ENCODE results near the gene DHX58. TPM values are rescaled to one million over a fixed set of nuclear protein-coding genes. Genes with fewer than 3 reads are reported as not detected.

Gene DHX58
- total RNA-seq, 2 experiments from 2014 or later: 10.3 to 19.4 TPM

DNA sequence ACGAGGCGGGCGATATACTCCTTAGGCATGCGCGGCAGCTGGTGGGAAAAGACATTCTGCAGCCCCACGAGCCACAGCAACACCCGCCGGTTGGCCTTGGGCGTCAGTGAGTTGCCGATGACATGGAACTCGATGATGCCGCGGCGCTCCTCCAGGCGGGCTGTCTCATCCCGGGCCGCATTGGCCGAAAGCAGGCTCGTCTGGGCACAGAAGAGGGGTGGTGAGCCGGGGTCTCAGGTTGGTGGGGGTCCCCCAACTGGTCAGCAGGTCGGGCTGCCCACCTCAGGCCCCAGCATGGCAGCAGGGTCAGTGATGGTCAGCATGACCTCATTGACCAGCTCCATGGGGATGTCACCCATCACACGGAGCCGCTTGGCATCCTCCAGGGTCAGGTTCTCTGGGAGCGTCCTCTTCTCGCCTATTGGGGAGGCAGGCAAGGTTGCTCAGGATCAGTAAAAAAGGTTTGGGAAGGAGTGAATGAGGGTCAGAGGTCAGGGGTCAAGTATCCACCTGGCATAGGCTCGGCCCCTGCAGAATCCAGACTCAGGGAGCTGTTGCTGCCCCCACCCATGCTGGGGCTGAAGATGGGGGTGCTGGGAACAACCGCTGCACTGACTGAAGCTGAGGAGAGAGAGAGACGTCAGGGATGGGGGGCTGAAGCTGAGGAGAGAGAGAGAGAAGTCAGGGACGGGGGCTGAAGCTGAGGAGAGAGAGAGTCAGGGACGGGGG lies 5.0 kb upstream of the DHX58 start:
- CTCF ChIA-PET (ENCODE audit: unreplicated experiment): interaction anchor here (0.6 kb wide), 1 partner anchor 19 kb away, joined by 3 read pairs; the partner anchor contains the start of gene ZNF385C
- H3K36me3 ChIP-seq (ENCODE audit: insufficient read depth, low read length): peaks cover 44% of the 10 kb centered on the region
- no peak overlapping the region for H3K4me2 ChIP-seq (ENCODE audit: low read length)
- H2AFZ ChIP-seq (ENCODE audit: low read length): no peak overlapping the region
- POLR2A ChIA-PET: interaction anchor here (1.2 to 1.5 kb wide), 2 partner anchors 76 to 151 kb away, joined by 3 read pairs; partner anchors contain the start of gene CNP
- DNase-seq (ENCODE audit: low spot score): no peak
- no peak overlapping the region for H3K27ac ChIP-seq (ENCODE audit: low read depth, low read length, poor library complexity, severe bottlenecking)
- no peaks in the 10 kb centered on the region for H3K9me3 ChIP-seq (ENCODE audit: low read length)
- BruUV-seq (replicated peaks): no TSS peak
- H3K4me3 ChIP-seq (ENCODE audit: low read depth, low read length, poor library complexity, severe bottlenecking): no peak overlapping the region
- H3K4me1 ChIP-seq (ENCODE audit: insufficient read depth, low read length, poor library complexity, severe bottlenecking): peaks cover 75% of the 10 kb centered on the region
- H4K20me1 ChIP-seq (ENCODE audit: insufficient read depth, low read length): no peaks in the 10 kb centered on the region
- intact Hi-C loops (cut with micrococcal nuclease; ENCODE audit: unreplicated experiment): loop anchor here (1.0 to 10.0 kb wide), 3 partner anchors 64 to 383 kb away; partner anchors contain the start of genes HAP1, KCNH4 and STAT3
- TF ChIP-seq EZH2phosphoT487 (IDR thresholded peaks at IDR 0.05; ENCODE audit: borderline replicate concordance, low read depth, low read length): no peak
- TF ChIP-seq, protein P1, sequence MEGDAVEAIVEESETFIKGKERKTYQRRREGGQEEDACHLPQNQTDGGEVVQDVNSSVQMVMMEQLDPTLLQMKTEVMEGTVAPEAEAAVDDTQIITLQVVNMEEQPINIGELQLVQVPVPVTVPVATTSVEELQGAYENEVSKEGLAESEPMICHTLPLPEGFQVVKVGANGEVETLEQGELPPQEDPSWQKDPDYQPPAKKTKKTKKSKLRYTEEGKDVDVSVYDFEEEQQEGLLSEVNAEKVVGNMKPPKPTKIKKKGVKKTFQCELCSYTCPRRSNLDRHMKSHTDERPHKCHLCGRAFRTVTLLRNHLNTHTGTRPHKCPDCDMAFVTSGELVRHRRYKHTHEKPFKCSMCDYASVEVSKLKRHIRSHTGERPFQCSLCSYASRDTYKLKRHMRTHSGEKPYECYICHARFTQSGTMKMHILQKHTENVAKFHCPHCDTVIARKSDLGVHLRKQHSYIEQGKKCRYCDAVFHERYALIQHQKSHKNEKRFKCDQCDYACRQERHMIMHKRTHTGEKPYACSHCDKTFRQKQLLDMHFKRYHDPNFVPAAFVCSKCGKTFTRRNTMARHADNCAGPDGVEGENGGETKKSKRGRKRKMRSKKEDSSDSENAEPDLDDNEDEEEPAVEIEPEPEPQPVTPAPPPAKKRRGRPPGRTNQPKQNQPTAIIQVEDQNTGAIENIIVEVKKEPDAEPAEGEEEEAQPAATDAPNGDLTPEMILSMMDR (conservative IDR thresholded peaks at IDR 0.05; ENCODE audit: low read length): no peak
- peaks cover 3% of the 10 kb centered on the region; the same call in 1 of the 2 replicates for H3K79me2 ChIP-seq (ENCODE audit: insufficient read depth, low read depth, low read length)
- H3K9me2 ChIP-seq (ENCODE audit: insufficient read depth, low read length): no peaks in the 10 kb centered on the region

DNA sequence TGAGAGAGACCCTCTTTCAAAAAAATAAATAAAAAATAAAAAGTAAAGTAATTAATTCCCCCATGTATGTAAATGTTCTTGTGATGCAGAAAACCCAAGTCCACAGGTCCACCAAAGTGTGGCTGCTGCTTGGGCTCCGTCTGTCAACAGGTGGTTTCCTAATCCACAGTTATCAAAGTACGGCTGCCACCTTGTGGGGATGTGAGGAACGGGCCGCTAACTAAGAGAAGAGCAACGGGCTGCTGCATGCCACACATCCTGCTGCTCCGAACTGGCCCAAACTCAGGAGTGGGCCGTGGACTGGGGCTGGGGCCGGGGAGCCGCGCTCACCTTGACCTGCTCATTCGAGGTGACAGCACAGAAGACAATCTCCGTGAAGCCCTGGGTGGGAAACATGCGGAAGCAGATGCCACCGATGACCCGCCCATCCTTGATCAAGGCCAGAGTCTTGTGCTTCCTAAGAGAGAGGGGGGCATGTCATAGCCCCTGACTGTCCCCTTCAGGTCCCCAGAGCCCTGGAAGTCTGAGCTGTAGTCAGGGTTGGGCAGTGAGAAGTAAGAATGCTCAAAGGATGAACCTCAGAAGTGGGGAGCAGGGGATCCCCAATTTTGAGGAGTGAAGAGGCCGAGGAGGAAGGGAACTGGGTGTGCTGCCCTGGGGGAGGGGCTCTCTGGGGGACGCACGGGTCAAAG lies 4.3 kb upstream of the DHX58 start:
- peaks cover 3% of the 10 kb centered on the region; the same call in 1 of the 2 replicates for H3K79me2 ChIP-seq (ENCODE audit: insufficient read depth, low read depth, low read length)
- H3K9me3 ChIP-seq (ENCODE audit: low read length): no peaks in the 10 kb centered on the region
- H3K4me3 ChIP-seq (ENCODE audit: low read depth, low read length, poor library complexity, severe bottlenecking): no peak overlapping the region
- H2AFZ ChIP-seq (ENCODE audit: low read length): no peak overlapping the region
- H3K4me1 ChIP-seq (ENCODE audit: insufficient read depth, low read length, poor library complexity, severe bottlenecking): peaks cover 80% of the 10 kb centered on the region
- intact Hi-C loops (cut with micrococcal nuclease; ENCODE audit: unreplicated experiment): loop anchor here (1.0 to 10.0 kb wide), 5 partner anchors 50 to 382 kb away; partner anchors contain the start of genes HAP1 and STAT3
- H3K36me3 ChIP-seq (ENCODE audit: insufficient read depth, low read length): peaks cover 44% of the 10 kb centered on the region
- no peaks in the 10 kb centered on the region for H3K9me2 ChIP-seq (ENCODE audit: insufficient read depth, low read length)
- no TSS peak for BruUV-seq (replicated peaks)
- TF ChIP-seq, protein P1 (conservative IDR thresholded peaks at IDR 0.05; ENCODE audit: low read length): peak; percentile 94
- no peak for TF ChIP-seq EZH2phosphoT487 (IDR thresholded peaks at IDR 0.05; ENCODE audit: borderline replicate concordance, low read depth, low read length)
- no peaks in the 10 kb centered on the region for H4K20me1 ChIP-seq (ENCODE audit: insufficient read depth, low read length)
- ChIA-PET POLR2A (interaction anchor here (0.6 kb wide), 1 partner anchor 48 kb away, joined by 3 read pairs; no protein-coding TSS in a partner anchor), CTCF (ENCODE audit: unreplicated experiment) (no interaction called here)
- H3K4me2 ChIP-seq (ENCODE audit: low read length): peak overlapping the region; percentile 77
- DNase-seq (ENCODE audit: low spot score): peak; percentile 90
- peak overlapping the region; percentile 91 for H3K27ac ChIP-seq (ENCODE audit: low read depth, low read length, poor library complexity, severe bottlenecking)
